ENCODE measurements around the gene NRP2. TPM values are rescaled to one million over a fixed set of nuclear protein-coding genes. Genes with fewer than 3 reads are reported as not detected.

The NRP2 gene
- total and polyA plus RNA-seq, 4 donors: 3.8 to 17.7 (median 12.2) TPM

DNA sequence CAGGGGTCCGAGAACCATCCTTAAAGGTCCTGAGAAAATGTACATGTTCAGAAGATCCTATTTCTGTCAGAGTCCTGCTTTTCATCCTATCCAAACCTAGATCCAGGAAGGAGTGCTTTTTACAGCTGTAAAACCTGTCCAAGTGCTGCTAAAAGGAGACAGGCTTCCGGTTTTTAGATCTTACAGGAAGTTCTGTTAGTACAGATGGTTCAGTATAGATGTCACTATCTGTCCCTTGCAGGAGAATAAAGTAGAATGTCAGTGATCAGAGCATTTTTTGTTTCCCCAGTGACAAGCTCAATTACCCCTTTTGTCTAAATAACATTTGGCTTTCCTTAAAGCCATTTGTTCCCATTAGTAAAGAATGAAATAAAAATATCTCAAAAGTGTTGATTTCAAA lies 98.3 kb downstream of the NRP2 start:
- TF ChIP-seq, protein P1, sequence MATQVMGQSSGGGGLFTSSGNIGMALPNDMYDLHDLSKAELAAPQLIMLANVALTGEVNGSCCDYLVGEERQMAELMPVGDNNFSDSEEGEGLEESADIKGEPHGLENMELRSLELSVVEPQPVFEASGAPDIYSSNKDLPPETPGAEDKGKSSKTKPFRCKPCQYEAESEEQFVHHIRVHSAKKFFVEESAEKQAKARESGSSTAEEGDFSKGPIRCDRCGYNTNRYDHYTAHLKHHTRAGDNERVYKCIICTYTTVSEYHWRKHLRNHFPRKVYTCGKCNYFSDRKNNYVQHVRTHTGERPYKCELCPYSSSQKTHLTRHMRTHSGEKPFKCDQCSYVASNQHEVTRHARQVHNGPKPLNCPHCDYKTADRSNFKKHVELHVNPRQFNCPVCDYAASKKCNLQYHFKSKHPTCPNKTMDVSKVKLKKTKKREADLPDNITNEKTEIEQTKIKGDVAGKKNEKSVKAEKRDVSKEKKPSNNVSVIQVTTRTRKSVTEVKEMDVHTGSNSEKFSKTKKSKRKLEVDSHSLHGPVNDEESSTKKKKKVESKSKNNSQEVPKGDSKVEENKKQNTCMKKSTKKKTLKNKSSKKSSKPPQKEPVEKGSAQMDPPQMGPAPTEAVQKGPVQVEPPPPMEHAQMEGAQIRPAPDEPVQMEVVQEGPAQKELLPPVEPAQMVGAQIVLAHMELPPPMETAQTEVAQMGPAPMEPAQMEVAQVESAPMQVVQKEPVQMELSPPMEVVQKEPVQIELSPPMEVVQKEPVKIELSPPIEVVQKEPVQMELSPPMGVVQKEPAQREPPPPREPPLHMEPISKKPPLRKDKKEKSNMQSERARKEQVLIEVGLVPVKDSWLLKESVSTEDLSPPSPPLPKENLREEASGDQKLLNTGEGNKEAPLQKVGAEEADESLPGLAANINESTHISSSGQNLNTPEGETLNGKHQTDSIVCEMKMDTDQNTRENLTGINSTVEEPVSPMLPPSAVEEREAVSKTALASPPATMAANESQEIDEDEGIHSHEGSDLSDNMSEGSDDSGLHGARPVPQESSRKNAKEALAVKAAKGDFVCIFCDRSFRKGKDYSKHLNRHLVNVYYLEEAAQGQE (IDR thresholded peaks at IDR 0.05): no peak
- TF ChIP-seq, protein P2, sequence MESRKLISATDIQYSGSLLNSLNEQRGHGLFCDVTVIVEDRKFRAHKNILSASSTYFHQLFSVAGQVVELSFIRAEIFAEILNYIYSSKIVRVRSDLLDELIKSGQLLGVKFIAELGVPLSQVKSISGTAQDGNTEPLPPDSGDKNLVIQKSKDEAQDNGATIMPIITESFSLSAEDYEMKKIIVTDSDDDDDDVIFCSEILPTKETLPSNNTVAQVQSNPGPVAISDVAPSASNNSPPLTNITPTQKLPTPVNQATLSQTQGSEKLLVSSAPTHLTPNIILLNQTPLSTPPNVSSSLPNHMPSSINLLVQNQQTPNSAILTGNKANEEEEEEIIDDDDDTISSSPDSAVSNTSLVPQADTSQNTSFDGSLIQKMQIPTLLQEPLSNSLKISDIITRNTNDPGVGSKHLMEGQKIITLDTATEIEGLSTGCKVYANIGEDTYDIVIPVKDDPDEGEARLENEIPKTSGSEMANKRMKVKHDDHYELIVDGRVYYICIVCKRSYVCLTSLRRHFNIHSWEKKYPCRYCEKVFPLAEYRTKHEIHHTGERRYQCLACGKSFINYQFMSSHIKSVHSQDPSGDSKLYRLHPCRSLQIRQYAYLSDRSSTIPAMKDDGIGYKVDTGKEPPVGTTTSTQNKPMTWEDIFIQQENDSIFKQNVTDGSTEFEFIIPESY (IDR thresholded peaks at IDR 0.05): no peak
- TF ChIP-seq HNF4A (conservative IDR thresholded peaks at IDR 0.05): no peak
- TF ChIP-seq EGR1 (IDR thresholded peaks at IDR 0.05; ENCODE audit: low read depth in 2 of 2): no peak
- TF ChIP-seq FOXA1 (IDR thresholded peaks at IDR 0.05): no peak
- TF ChIP-seq, protein P3, sequence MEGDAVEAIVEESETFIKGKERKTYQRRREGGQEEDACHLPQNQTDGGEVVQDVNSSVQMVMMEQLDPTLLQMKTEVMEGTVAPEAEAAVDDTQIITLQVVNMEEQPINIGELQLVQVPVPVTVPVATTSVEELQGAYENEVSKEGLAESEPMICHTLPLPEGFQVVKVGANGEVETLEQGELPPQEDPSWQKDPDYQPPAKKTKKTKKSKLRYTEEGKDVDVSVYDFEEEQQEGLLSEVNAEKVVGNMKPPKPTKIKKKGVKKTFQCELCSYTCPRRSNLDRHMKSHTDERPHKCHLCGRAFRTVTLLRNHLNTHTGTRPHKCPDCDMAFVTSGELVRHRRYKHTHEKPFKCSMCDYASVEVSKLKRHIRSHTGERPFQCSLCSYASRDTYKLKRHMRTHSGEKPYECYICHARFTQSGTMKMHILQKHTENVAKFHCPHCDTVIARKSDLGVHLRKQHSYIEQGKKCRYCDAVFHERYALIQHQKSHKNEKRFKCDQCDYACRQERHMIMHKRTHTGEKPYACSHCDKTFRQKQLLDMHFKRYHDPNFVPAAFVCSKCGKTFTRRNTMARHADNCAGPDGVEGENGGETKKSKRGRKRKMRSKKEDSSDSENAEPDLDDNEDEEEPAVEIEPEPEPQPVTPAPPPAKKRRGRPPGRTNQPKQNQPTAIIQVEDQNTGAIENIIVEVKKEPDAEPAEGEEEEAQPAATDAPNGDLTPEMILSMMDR (IDR thresholded peaks at IDR 0.05; ENCODE audit: low read depth, low read length, missing input control): no peak
- no peak for TF ChIP-seq NR2F2 (IDR thresholded peaks at IDR 0.05)
- TF ChIP-seq, protein P4, sequence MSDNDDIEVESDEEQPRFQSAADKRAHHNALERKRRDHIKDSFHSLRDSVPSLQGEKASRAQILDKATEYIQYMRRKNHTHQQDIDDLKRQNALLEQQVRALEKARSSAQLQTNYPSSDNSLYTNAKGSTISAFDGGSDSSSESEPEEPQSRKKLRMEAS (IDR thresholded peaks at IDR 0.05): no peak
- TF ChIP-seq JUND (IDR thresholded peaks at IDR 0.05): no peak
- TF ChIP-seq SP1 (IDR thresholded peaks at IDR 0.05): no peak
- TF ChIP-seq FOXA2 (IDR thresholded peaks at IDR 0.05): no peak
- no peak for TF ChIP-seq GABPA (IDR thresholded peaks at IDR 0.05 in 1 of 2, conservative IDR thresholded peaks at IDR 0.05 in 1 of 2)
- no peak for TF ChIP-seq YY1 (IDR thresholded peaks at IDR 0.05)
- TF ChIP-seq RXRA (IDR thresholded peaks at IDR 0.05): no peak
- no peak for TF ChIP-seq TAF1 (conservative IDR thresholded peaks at IDR 0.05)
- TF ChIP-seq, protein P5, sequence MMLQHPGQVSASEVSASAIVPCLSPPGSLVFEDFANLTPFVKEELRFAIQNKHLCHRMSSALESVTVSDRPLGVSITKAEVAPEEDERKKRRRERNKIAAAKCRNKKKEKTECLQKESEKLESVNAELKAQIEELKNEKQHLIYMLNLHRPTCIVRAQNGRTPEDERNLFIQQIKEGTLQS (IDR thresholded peaks at IDR 0.05): no peak
- TF ChIP-seq HNF4G (IDR thresholded peaks at IDR 0.05): no peak
- no peak for TF ChIP-seq RAD21 (IDR thresholded peaks at IDR 0.05)
- WGBS: 78% methylated on average over 2 of the region's 2 CpGs
- H3K4me1 ChIP-seq (ENCODE audit: control insufficient read depth in 4 of 4, insufficient read depth in 4 of 4, low read length in 3 of 4): peaks cover 0 to 3% (median under 1%) of the 10 kb centered on the region in 4 donors
- H3K27me3 ChIP-seq (ENCODE audit: control insufficient read depth in 4 of 4, insufficient read depth in 4 of 4, low read length in 3 of 4): peaks cover 0 to 2% (median 0%) of the 10 kb centered on the region in 4 donors
- no peak for DNase-seq (ENCODE audit: low spot score)
- H3K9ac ChIP-seq (ENCODE audit: low read depth in 1 of 2, low read length in 2 of 2): no peak overlapping the region
- no peak overlapping the region for H3K27ac ChIP-seq (ENCODE audit: low read depth in 1 of 2, low read length in 2 of 2)
- peaks cover 0 to 2% (median 0%) of the 10 kb centered on the region in 4 donors for H3K36me3 ChIP-seq (ENCODE audit: control insufficient read depth in 4 of 4, insufficient read depth in 3 of 4, low read depth in 1 of 4, low read length in 3 of 4)
- no peak overlapping the region for H3K4me3 ChIP-seq (ENCODE audit: low read depth in 1 of 3, low read length in 3 of 3)
- no peaks in the 10 kb centered on the region for H3K9me3 ChIP-seq (ENCODE audit: control insufficient read depth in 4 of 4, low read length in 3 of 4)
